SH-SY5Y (cell line): ENCODE measurements around the gene CARD14.

Experiments used
- GATA2 ChIP-seq: IDR thresholded peaks from 2 replicates; pipeline ENCODE4 v1.6.1; 2011; ENCODE audit warnings: mild to moderate bottlenecking, low read depth, low read length
- GATA3 ChIP-seq: IDR thresholded peaks from 2 replicates; pipeline ENCODE4 v1.6.1; 2011; ENCODE audit warnings: low read depth, mild to moderate bottlenecking, low read length, moderate library complexity

- TF ChIP-seq GATA2 (no peak), GATA3 (no peak)
Observed at GRCh38 chr17:80191192-80191591, 21.4 kb downstream of the CARD14 start.
